GM12878 (cell line): ENCODE measurements around the gene IQGAP2.

Experiments
- CEBPZ ChIP-seq: fragments of 150-350 bp; IDR thresholded peaks from 2 replicates; pipeline ENCODE4 v1.6.1; 2016; ENCODE audit warnings: low read depth, low read length
- CTCF ChIP-seq, 3 experiments: IDR thresholded peaks in 2 of 3; conservative IDR thresholded peaks in 1 of 3; 2 replicates each; pipeline ENCODE4 v1.5.1; 2011; ENCODE audit warnings: low read depth in 3 of 3, low read length in 3 of 3, mild to moderate bottlenecking in 3 of 3, control low read depth in 2 of 3, moderate library complexity in 2 of 3, inconsistent platforms in 1 of 3, mixed read lengths in 1 of 3; ENCODE audit not compliant: control insufficient read depth in 2 of 3, insufficient read depth in 1 of 3; ENCODE audit errors: extremely low read depth in 1 of 3
- EZH2 ChIP-seq: IDR thresholded peaks from 2 replicates; pipeline ENCODE4 v1.6.1; 2012; ENCODE audit warnings: low read depth, mild to moderate bottlenecking, control low read depth, inconsistent platforms, low read length, borderline replicate concordance; ENCODE audit not compliant: control insufficient read depth
- FOS ChIP-seq: IDR thresholded peaks from 3 replicates; pipeline ENCODE4 v1.6.1; 2011; ENCODE audit warnings: borderline replicate concordance; ENCODE audit not compliant: insufficient read length; ENCODE audit errors: extremely low read depth
- JUND ChIP-seq: IDR thresholded peaks from 2 replicates; pipeline ENCODE4 v1.6.1; 2012; ENCODE audit warnings: low read depth, mild to moderate bottlenecking, low read length, improper control_type of control experiment, moderate library complexity
- SIN3A ChIP-seq: IDR thresholded peaks from 2 replicates; pipeline ENCODE4 v1.6.1; 2012; ENCODE audit warnings: low read depth, low read length, improper control_type of control experiment
- SP1 ChIP-seq: IDR thresholded peaks from one replicate; pipeline ENCODE4 v1.6.1; 2011; ENCODE audit warnings: low read depth, low read length
- ZNF274 ChIP-seq: IDR thresholded peaks from one replicate; pipeline ENCODE4 v1.8.0; 2011; ENCODE audit not compliant: insufficient read length, insufficient read depth

GRCh38 chr5:76532052-76532451 lies 129.0 kb downstream of the IQGAP2 start:
- TF ChIP-seq JUND (no peak), EZH2 (no peak), CEBPZ (no peak), ZNF274 (no peak), SP1 (no peak), FOS (no peak), CTCF (IDR thresholded peaks at IDR 0.05 in 2 of 3, conservative IDR thresholded peaks at IDR 0.05 in 1 of 3; ENCODE audit: control insufficient read depth in 2 of 3, extremely low read depth in 1 of 3, insufficient read depth in 1 of 3, low read depth in 3 of 3, low read length in 3 of 3) (no peak), SIN3A (no peak)
